PC-9 (cell line): ENCODE results near the gene GDPGP1.

Experiments
- EZH2 ChIP-seq: fragments of 200-600 bp; sonication (generic); IDR thresholded peaks from 2 replicates; pipeline ENCODE4 v1.8.0; 2017; ENCODE audit warnings: antibody characterized with exemption, low read depth
- TF ChIP-seq, protein P1 (sequence below): fragments of 200-600 bp; sonication (generic); conservative IDR thresholded peaks from 2 replicates; pipeline ENCODE4 v1.6.1; 2017; ENCODE audit warnings: mixed run types, antibody characterized with exemption, mild to moderate bottlenecking, moderate library complexity

DNA sequence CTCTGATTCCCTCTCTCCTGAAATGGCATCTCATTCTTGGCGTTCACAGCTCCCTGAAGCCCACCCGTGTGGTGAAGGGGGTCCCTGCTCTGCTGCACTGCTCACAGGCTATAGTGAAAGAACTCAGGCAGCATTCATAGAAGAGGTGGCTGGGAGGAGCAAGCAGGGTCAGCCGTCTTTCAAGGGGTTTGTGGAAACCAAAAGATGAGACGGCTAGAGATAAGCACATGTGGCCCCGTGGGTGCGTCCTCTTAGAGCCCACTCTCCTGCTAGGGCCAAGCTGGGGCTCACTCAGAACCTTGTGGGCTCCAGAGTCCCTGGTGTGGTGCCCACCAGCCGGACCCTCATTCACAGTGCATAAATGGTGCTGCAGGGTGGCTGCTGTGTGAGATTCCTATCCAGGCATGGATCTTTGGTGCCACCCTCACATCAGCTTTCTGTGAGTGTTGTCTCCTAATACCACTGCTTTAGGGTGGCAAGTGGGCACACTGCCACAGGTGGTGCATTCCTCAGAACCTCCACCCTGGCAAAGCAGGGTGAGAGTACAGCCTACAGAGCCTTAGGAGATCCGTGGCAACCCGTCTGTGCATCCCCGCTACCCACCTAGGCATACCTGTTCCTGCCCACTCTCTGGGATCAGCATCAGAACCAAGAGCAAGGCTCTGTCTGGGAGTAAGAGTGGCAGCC lies 44.1 kb upstream of the GDPGP1 start:
- TF ChIP-seq, protein P1, sequence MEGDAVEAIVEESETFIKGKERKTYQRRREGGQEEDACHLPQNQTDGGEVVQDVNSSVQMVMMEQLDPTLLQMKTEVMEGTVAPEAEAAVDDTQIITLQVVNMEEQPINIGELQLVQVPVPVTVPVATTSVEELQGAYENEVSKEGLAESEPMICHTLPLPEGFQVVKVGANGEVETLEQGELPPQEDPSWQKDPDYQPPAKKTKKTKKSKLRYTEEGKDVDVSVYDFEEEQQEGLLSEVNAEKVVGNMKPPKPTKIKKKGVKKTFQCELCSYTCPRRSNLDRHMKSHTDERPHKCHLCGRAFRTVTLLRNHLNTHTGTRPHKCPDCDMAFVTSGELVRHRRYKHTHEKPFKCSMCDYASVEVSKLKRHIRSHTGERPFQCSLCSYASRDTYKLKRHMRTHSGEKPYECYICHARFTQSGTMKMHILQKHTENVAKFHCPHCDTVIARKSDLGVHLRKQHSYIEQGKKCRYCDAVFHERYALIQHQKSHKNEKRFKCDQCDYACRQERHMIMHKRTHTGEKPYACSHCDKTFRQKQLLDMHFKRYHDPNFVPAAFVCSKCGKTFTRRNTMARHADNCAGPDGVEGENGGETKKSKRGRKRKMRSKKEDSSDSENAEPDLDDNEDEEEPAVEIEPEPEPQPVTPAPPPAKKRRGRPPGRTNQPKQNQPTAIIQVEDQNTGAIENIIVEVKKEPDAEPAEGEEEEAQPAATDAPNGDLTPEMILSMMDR = no peak
- TF ChIP-seq EZH2 = no peak
